B cell (primary cell): Measurements from ENCODE around the gene CRK. TPM values are rescaled to one million over a fixed set of nuclear protein-coding genes. Genes with fewer than 3 reads are reported as not detected.

Experiments
- ATAC-seq: fragments of 200-7000 bp; cut with Tn5 transposase; one replicate; pipeline ENCODE4 v1.10.0; 2021; ENCODE audit warnings: low read depth, mild to moderate bottlenecking, moderate number of reproducible peaks, moderate library complexity
- CTCF ChIA-PET: fragments of 350-600 bp; sonication (Branson Sonifier 250); formaldehyde crosslinking; loops from one replicate; lab custom pipeline; 2021; ENCODE audit warnings: antibody characterized with exemption, inconsistent platforms; lab: Charles Lee
- POLR2A ChIA-PET: fragments of 350-600 bp; sonication (Branson Sonifier 250); formaldehyde crosslinking; loops from one replicate; lab custom pipeline; 2021; ENCODE audit warnings: antibody characterized with exemption; lab: Charles Lee
- DNase-seq: peaks from one replicate; pipeline ENCODE4 v3.0.0; 2013
- H2AFZ ChIP-seq: 2 replicates; pipeline ENCODE4 v1.6.1; 2012; ENCODE audit warnings: mild to moderate bottlenecking, low read depth, low read length; ENCODE audit not compliant: insufficient read depth, poor library complexity, severe bottlenecking
- H3K27ac ChIP-seq, 2 donors: 1 replicate in 1 of 2; 2 replicates in 1 of 2; pipeline ENCODE4 v1.5.1; 2012 to 2013; ENCODE audit warnings: low read length in 2 of 2, mild to moderate bottlenecking in 2 of 2, moderate library complexity in 1 of 2
- H3K27me3 ChIP-seq, 4 experiments: fragments of 200-600 bp in 1 of 4; sonication (generic) in 1 of 4; replicated peaks in 1 of 4; 1 replicate in 2 of 4; 2 replicates in 2 of 4; pipeline versions ENCODE4 v1.6.1 to v1.7.0; 2013 to 2016; ENCODE audit warnings: low read length in 3 of 4, mild to moderate bottlenecking in 2 of 4, mixed read lengths in 1 of 4, moderate library complexity in 1 of 4; ENCODE audit not compliant: insufficient read depth in 4 of 4, control insufficient read depth in 3 of 4; ENCODE audit errors: control extremely low read depth in 1 of 4
- H3K36me3 ChIP-seq, 2 experiments: replicated peaks in 1 of 2; 1 replicate in 1 of 2; 2 replicates in 1 of 2; pipeline versions ENCODE4 v1.6.1 to v1.7.1; 2013; ENCODE audit warnings: low read length in 1 of 2; ENCODE audit not compliant: insufficient read depth in 2 of 2, control insufficient read depth in 1 of 2; ENCODE audit errors: control extremely low read depth in 1 of 2, extremely low read depth in 1 of 2
- H3K4me1 ChIP-seq, 2 donors: fragments of 200-600 bp in 1 of 2; sonication (generic) in 1 of 2; 1 replicate in 1 of 2; 2 replicates in 1 of 2; pipeline versions ENCODE4 v1.5.1 to v1.6.1; 2013 to 2017; ENCODE audit warnings: low read length in 2 of 2; ENCODE audit not compliant: control insufficient read depth in 2 of 2, insufficient read depth in 2 of 2
- H3K4me2 ChIP-seq: replicated peaks from 2 replicates; pipeline ENCODE3; 2012; ENCODE audit warnings: mild to moderate bottlenecking, low read depth, low read length; ENCODE audit not compliant: poor library complexity, severe bottlenecking
- H3K4me3 ChIP-seq, 5 experiments: fragments of 200-600 bp in 1 of 5; sonication (generic) in 1 of 5; 1 replicate in 3 of 5; 2 replicates in 2 of 5; pipeline versions ENCODE4 v1.5.1 to v1.7.0; 2011 to 2016; ENCODE audit warnings: low read length in 4 of 5, mild to moderate bottlenecking in 4 of 5, low read depth in 2 of 5, control low read depth in 1 of 5, moderate library complexity in 1 of 5; ENCODE audit not compliant: insufficient read depth in 1 of 5; ENCODE audit errors: control extremely low read depth in 1 of 5, extremely low read depth in 1 of 5
- H3K79me2 ChIP-seq: fragments of 200-600 bp; sonication (generic); one replicate; pipeline ENCODE4 v1.6.0; 2016; ENCODE audit warnings: low read length; ENCODE audit not compliant: control insufficient read depth, insufficient read depth
- H3K9ac ChIP-seq: fragments of 200-600 bp; sonication (generic); 2 replicates; pipeline ENCODE4 v1.6.1; 2017; ENCODE audit warnings: mild to moderate bottlenecking, low read length, moderate library complexity
- H3K9me3 ChIP-seq, 3 donors: one replicate each; pipeline versions ENCODE4 v1.6.1 to v1.7.1; 2013; ENCODE audit warnings: low read length in 2 of 3; ENCODE audit not compliant: control insufficient read depth in 2 of 3, insufficient read depth in 1 of 3; ENCODE audit errors: control extremely low read depth in 1 of 3
- H4K20me1 ChIP-seq: 2 replicates; pipeline ENCODE4 v1.6.0; 2012; ENCODE audit warnings: mild to moderate bottlenecking, low read length; ENCODE audit not compliant: insufficient read depth, control insufficient read depth, poor library complexity, severe bottlenecking
- H3K27ac Mint-ChIP-seq: one replicate; pipeline ENCODE4 v1.8.0; 2021; ENCODE audit warnings: mixed read lengths
- H3K27me3 Mint-ChIP-seq: one replicate; pipeline ENCODE4 v1.8.0; 2021; ENCODE audit warnings: mixed read lengths
- H3K4me1 Mint-ChIP-seq: one replicate; pipeline ENCODE4 v1.8.0; 2021; ENCODE audit warnings: mixed read lengths
- H3K4me3 Mint-ChIP-seq: one replicate; pipeline ENCODE4 v1.8.0; 2021; ENCODE audit warnings: mixed read lengths
- H3K9me3 Mint-ChIP-seq: one replicate; pipeline ENCODE4 v1.8.0; 2022; ENCODE audit warnings: mixed read lengths; ENCODE audit not compliant: insufficient read depth
- CTCF ChIP-seq: fragments of 200-600 bp; IDR thresholded peaks from one replicate; pipeline ENCODE4 v1.8.0; 2022; ENCODE audit warnings: antibody characterized with exemption, mild to moderate bottlenecking
- EZH2 ChIP-seq: IDR thresholded peaks from 2 replicates; pipeline ENCODE4 v1.6.1; 2012; ENCODE audit warnings: borderline replicate concordance, low read depth, mild to moderate bottlenecking, moderate library complexity, low read length; ENCODE audit not compliant: insufficient read depth, poor library complexity, severe bottlenecking
- WGBS: methylation state at CpG from one replicate; pipeline ENCODE4 v1.1.5; 2013; ENCODE audit warnings: missing lambda C conversion rate; ENCODE audit not compliant: insufficient coverage; 5-methylcytosine and 5-hydroxymethylcytosine counted together
- intact Hi-C: fragments of 100-400 bp; cut with micrococcal nuclease; formaldehyde crosslinking; loops from one replicate; pipeline ENCODE4 v1.10.0; 2022
- polyA plus RNA-seq: library from polyadenylated mRNA; depleted of rRNA; stranded (reverse); fragments of >200 nt; gene quantifications from 2 replicates; pipeline ENCODE4 v1.2.3, GENCODE V29; 2012
- total RNA-seq, 2 donors: library from RNA; stranded (reverse); fragments of 120-200 nt in 1 of 2; gene quantifications; 1 replicate in 1 of 2; 2 replicates in 1 of 2; pipeline versions ENCODE4 v1.2.3 to v1.2.4, GENCODE V29; 2013 to 2022

Gene CRK
- total and polyA plus RNA-seq, 2 donors (not counting 1 experiment from before 2014, with no cell fraction given) = 8.2 to 36.4 TPM

- Histone ChIP-seq H3K27me3 (no peaks in the 10 kb centered on the region), H4K20me1 (peaks cover 6% of the 10 kb centered on the region), H2AFZ (no peak overlapping the region), H3K4me2 (no peak overlapping the region), H3K9ac (no peak overlapping the region), H3K9me3 (no peaks in the 10 kb centered on the region), H3K79me2 (peaks cover 34% of the 10 kb centered on the region), H3K4me1 (no peaks in the 10 kb centered on the region), H3K27ac (no peak overlapping the region), H3K36me3 (peaks cover 0 to 58% of the 10 kb centered on the region in 2 experiments), H3K4me3 (no peak overlapping the region)
- POLR2A ChIA-PET = no interaction called here
- no peak for ATAC-seq
- TF ChIP-seq EZH2 = no peak
- TF ChIP-seq CTCF = no peak
- H3K27me3 Mint-ChIP-seq = no peaks in the 10 kb centered on the region
- WGBS = 100% methylated on average over 2 of the region's 5 CpGs
- no peak overlapping the region for H3K4me3 Mint-ChIP-seq
- intact Hi-C loops = no loop called here
- CTCF ChIA-PET = interaction anchor here (0.5 to 2.1 kb wide), 5 partner anchors 9 to 141 kb away, joined by 3 to 12 read pairs (median 4); partner anchors contain the start of gene INPP5K
- H3K4me1 Mint-ChIP-seq = no peaks in the 10 kb centered on the region
- no peaks in the 10 kb centered on the region for H3K9me3 Mint-ChIP-seq
- no peak for DNase-seq
- no peak overlapping the region for H3K27ac Mint-ChIP-seq
Observed at GRCh38 chr17:1505586-1505985, 49.6 kb upstream of the CRK start.

GRCh38 chr17:1504866-1505265 lies 48.8 kb upstream of the CRK start:
- no peak overlapping the region for H3K4me3 Mint-ChIP-seq
- Histone ChIP-seq H3K4me1 (no peaks in the 10 kb centered on the region), H3K36me3 (peaks cover 0 to 53% of the 10 kb centered on the region in 2 experiments), H3K27me3 (no peaks in the 10 kb centered on the region), H3K27ac (no peak overlapping the region), H3K9me3 (no peaks in the 10 kb centered on the region), H3K9ac (no peak overlapping the region), H4K20me1 (peaks cover 6% of the 10 kb centered on the region), H3K79me2 (peaks cover 28% of the 10 kb centered on the region), H2AFZ (no peak overlapping the region), H3K4me2 (no peak overlapping the region), H3K4me3 (no peak overlapping the region)
- H3K4me1 Mint-ChIP-seq = no peaks in the 10 kb centered on the region
- ATAC-seq = no peak
- intact Hi-C loops = no loop called here
- TF ChIP-seq EZH2 = no peak
- TF ChIP-seq CTCF = no peak
- DNase-seq = no peak
- 100% methylated on average over 1 of the region's 3 CpGs for WGBS
- H3K27me3 Mint-ChIP-seq = no peaks in the 10 kb centered on the region
- H3K9me3 Mint-ChIP-seq = no peaks in the 10 kb centered on the region
- no peak overlapping the region for H3K27ac Mint-ChIP-seq
- ChIA-PET POLR2A (no interaction called here), CTCF (interaction anchor here (0.6 to 2.1 kb wide), 5 partner anchors 8 to 324 kb away, joined by 3 to 12 read pairs (median 4); partner anchors contain the start of gene INPP5K)
